ENCODE data around the gene MYLK4.

GRCh38 chr6:2705256-2705655, 45.5 kb downstream of the MYLK4 start:
- TF ChIP-seq MXI1 (conservative IDR thresholded peaks at IDR 0.05; ENCODE audit: poor library complexity, severe bottlenecking): no peak
- TF ChIP-seq CTCF (IDR thresholded peaks at IDR 0.05; ENCODE audit: poor library complexity, severe bottlenecking): no peak
- no peak for TF ChIP-seq EZH2 (IDR thresholded peaks at IDR 0.05; ENCODE audit: borderline replicate concordance, insufficient read depth, low read length, poor library complexity, severe bottlenecking)
- no peak for TF ChIP-seq REST (IDR thresholded peaks at IDR 0.05; ENCODE audit: borderline replicate concordance)
- no peak for TF ChIP-seq EP300 (conservative IDR thresholded peaks at IDR 0.05; ENCODE audit: poor library complexity, severe bottlenecking)
- no peak for TF ChIP-seq RAD21 (conservative IDR thresholded peaks at IDR 0.05)
